Fibroblast of the aortic adventitia (primary cell): ENCODE measurements around the gene TARBP1. TPM values are rescaled to one million over a fixed set of nuclear protein-coding genes. Genes with fewer than 3 reads are reported as not detected.
"Not testable (repeated sequence)": the region's sequence is repeated elsewhere in the genome, so short reads cannot be mapped to it uniquely, and the experiment has no call there.

ENCODE experiments used
- DNase-seq: peaks from one replicate; pipeline ENCODE4 v3.0.0-alpha.2; 2010; ENCODE audit warnings: low read depth
- H3K4me3 ChIP-seq: 2 replicates; pipeline ENCODE4 v1.5.1; 2011; ENCODE audit warnings: low read depth, mild to moderate bottlenecking, control low read depth, low read length, moderate library complexity
- total RNA-seq: library from RNA; depleted of rRNA; stranded (reverse); fragments of >200 nt; gene quantifications from 2 replicates; pipeline ENCODE4 v1.2.3, GENCODE V29; 2012; ENCODE audit warnings: low replicate concordance
- TF ChIP-seq, protein P1 (sequence below): IDR thresholded peaks from 2 replicates; pipeline ENCODE4 v1.5.1; 2011; ENCODE audit warnings: mild to moderate bottlenecking, low read length, control low read depth, inconsistent platforms; ENCODE audit not compliant: insufficient read depth

Gene TARBP1
- total RNA-seq, 1 donor: 22.2 TPM

DNA sequence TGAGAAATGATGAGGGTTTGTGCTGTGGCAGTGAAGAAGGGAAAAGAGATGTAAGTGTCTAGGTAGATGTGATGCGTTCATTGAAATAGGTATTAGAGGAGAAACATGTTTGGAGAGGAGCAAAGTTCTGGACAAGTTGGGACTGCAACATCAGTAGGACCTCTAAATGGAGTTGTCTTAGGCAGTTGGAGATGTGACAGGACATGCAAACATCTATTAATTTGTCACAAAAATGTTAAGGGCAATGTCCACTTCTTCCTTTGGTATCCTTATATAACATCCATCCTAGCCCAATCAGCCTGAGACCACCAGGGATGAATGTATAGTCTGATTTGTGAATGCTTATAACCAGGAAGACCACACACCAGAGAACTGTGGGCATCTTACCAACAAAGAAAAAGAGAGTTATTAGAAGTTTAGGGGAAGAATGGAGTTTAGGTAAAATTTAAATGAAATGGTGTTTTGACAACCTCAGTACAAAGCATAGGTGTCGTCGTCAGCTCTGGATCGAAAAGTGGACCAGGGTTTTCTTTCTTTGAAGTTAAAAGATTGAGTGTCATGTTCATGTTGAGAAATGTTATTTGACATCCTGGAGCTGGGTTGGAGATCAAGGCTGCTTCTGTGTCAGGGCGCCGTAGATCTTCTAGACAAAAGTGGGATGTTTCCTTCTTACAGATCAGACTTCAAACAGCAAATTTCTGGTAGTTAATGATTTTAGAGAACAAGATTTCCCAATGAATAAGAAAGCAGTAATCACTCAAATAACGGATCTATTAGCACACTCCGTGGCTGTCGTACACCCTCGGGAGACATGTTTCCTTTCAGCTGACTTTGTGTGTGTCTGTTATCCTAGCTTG lies 97.1 kb downstream of the TARBP1 start:
- no peak for DNase-seq
- TF ChIP-seq, protein P1, sequence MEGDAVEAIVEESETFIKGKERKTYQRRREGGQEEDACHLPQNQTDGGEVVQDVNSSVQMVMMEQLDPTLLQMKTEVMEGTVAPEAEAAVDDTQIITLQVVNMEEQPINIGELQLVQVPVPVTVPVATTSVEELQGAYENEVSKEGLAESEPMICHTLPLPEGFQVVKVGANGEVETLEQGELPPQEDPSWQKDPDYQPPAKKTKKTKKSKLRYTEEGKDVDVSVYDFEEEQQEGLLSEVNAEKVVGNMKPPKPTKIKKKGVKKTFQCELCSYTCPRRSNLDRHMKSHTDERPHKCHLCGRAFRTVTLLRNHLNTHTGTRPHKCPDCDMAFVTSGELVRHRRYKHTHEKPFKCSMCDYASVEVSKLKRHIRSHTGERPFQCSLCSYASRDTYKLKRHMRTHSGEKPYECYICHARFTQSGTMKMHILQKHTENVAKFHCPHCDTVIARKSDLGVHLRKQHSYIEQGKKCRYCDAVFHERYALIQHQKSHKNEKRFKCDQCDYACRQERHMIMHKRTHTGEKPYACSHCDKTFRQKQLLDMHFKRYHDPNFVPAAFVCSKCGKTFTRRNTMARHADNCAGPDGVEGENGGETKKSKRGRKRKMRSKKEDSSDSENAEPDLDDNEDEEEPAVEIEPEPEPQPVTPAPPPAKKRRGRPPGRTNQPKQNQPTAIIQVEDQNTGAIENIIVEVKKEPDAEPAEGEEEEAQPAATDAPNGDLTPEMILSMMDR: no peak
- no peak overlapping the region for H3K4me3 ChIP-seq

DNA sequence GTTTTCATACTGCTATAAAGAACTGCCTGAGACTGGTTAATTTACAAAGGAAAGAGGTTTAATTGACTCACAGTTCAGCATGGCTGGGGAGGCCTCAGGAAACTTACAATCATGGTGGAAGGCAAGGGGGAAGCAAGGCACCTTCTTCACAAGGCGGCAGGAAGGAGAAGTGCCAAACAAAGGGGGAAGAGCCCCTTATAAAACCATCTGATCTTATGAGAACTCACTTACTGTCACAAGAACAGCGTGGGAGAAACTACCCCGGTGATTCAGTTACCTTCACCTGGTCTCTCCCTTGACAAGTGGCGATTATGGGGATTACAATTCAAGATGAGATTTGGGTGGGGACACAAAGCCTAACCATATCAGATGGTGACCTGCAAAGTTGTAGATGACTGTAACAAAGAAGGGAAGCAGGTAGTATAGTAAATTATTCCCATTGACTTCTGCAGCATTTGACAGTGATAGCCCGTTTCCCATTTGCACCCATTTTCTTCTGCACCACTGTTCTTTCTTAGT lies 99.3 kb downstream of the TARBP1 start:
- not testable (repeated sequence) for DNase-seq, H3K4me3 ChIP-seq

DNA sequence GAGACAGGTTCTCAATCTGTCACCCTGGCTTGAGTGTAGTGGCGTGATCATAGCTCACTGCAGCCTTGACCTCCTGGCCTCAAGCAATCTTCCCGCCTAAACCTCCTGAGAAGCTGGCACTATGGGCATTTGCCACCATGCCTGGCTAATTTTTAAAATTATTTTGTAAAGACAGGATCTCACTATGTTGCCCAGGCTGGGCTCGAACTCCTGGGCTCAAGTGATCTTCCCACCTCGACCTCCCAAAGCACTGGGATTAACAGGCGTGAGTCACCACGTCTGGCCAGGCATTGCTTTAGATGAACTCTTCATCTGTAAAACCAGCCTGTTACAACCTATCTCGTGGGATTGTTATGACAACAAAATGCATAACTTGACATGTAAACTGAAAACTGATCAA lies 103.3 kb downstream of the TARBP1 start:
- TF ChIP-seq, protein P1: no peak
- DNase-seq: no peak
- H3K4me3 ChIP-seq: no peak overlapping the region

DNA sequence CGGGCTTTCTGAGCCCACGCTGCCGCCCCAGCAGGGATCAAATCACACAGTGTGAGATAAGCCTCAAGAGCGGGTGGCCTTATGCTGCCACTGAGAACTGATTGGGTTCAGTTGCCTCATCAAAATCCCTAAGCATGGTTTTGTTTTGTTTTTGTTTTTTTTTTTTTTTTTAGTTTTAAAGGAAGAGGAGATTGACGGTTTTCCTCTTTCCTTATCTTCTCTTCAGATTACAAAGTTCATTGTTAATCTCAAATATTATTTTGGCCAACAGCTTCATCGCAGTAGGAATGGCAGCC lies 105.1 kb downstream of the TARBP1 start:
- peak overlapping the region; percentile 93 for H3K4me3 ChIP-seq

DNA sequence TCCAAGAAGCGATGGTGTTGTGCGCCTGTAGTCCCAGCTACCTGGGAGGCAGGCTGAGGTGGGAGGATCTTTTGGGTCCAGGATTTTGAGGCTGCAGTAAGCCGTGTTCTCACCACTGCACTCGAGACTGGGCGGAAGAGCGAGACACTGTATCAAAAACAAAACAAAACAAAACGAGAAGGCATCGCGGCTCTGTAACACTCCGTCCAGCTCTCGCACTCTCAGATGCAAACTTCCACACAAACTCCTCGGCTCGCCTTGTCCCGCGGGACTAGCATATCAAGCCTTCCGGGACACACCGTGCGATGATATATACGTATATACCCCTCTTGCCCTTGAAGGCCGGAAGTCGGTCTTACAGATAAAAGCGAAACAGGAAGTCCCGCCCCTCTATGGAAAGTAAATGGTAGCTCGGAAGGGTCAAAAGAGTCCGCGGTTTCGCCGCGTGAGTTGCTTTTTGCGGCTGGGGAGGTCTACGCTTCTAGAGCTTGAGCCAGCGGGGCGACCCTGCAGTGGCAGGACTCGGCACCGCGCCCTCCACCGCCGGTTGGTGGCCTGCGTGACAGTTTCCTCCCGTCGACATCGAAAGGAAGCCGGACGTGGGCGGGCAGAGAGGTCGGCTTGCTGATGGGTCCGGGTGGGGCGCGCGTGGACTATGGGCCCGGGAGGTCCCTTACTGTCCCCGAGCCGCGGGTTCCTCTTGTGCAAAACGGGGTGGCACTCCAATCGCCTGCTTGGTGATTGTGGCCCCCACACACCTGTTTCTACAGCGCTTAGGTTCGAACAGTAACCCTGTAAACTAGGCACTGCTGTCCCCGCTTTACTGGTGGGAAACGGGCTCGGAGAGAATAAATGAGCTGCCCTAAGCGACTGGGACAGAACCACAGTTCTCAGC lies 105.7 kb downstream of the TARBP1 start, which contains the start of gene COA6:
COA6 (plus strand) TSS at position 393 of the 895 bp plus-strand sequence; CDS start at position 404, 11 bp downstream.
- peak; percentile 97 for DNase-seq
- H3K4me3 ChIP-seq: peak within 1 kb of the TSS; percentile 93
- TF ChIP-seq, protein P1: no peak

More for the DNA sequence above, 105.1 kb downstream of the TARBP1 start:
- TF ChIP-seq, protein P1: no peak
- no peak for DNase-seq

DNA sequence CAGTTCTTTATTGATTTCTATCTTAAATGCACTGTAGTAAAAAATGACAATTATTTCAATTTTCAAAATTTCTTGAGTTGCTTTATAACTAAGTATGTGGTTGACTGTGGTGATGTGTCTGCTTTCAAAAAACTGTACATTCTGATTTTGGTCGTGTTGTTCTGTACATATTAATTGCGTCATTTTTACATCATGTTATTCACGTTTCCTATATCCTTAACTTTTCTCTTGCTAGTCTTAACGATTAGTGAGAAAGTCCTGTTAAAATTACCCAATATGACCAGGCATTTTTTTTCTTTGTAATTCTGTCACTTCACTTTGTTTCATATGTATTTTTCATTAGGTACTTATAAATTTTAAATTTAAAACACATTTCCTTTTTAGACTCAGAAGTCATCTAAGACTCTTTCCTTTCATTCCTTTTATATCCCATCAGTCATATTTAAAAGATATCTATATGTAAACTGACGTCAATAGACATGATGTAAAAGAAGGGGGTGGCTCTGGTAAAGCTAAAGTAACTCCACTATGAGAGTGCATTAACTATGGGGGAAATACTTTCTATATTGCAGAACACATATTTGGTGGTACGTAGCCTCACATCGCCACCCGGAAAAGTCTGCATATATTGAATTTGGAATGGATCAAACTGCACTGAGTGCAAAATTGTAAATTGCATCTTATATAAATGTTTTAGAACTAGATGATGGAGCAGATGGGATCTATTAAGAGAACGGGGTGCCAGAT lies 106.8 kb downstream of the TARBP1 start:
- TF ChIP-seq, protein P1: no peak
- DNase-seq: peak; percentile 4
- peak overlapping the region; percentile 93 for H3K4me3 ChIP-seq
